ENCODE data around the gene GDAP1L1. TPM values are rescaled to one million over a fixed set of nuclear protein-coding genes. Genes with fewer than 3 reads are reported as not detected.
A peak's percentile ranks its signal among the peaks of the same experiment; 100 is the strongest.

The GDAP1L1 gene
- total RNA-seq, 2 donors from 2014 or later = 1.2 TPM; not detected in 1

DNA sequence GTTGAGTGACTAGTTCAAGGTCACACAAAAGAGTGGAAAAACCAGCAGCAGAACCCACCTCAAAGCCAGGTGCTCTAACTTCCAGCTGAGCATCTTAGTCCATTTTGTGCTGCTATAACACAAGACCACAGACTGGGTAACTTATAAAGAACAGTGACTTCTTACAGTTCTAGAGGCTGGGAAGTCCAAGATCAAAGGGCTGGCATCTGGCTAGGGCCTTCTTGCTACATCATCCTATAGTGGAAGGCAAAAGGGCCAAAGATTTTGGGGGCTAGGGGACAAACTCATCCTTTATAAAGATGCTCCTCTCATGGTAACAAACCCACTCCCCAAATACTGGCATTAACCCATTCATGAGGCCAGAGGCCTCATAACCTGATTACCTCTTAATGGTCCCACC is 54.2 kb downstream of the GDAP1L1 start:
- H3K4me1 ChIP-seq = peaks cover 0 to 33% of the 10 kb centered on the region in 2 donors
- TF ChIP-seq, protein P1, sequence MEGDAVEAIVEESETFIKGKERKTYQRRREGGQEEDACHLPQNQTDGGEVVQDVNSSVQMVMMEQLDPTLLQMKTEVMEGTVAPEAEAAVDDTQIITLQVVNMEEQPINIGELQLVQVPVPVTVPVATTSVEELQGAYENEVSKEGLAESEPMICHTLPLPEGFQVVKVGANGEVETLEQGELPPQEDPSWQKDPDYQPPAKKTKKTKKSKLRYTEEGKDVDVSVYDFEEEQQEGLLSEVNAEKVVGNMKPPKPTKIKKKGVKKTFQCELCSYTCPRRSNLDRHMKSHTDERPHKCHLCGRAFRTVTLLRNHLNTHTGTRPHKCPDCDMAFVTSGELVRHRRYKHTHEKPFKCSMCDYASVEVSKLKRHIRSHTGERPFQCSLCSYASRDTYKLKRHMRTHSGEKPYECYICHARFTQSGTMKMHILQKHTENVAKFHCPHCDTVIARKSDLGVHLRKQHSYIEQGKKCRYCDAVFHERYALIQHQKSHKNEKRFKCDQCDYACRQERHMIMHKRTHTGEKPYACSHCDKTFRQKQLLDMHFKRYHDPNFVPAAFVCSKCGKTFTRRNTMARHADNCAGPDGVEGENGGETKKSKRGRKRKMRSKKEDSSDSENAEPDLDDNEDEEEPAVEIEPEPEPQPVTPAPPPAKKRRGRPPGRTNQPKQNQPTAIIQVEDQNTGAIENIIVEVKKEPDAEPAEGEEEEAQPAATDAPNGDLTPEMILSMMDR (IDR thresholded peaks at IDR 0.05) = no peak
- DNase-seq (ENCODE audit: low spot score) = no peak
- H3K4me3 ChIP-seq = no peak overlapping the region
- peak overlapping the region in 1 of 2 donors; percentile 58 for H3K27ac ChIP-seq
- H3K9me3 ChIP-seq = no peaks in the 10 kb centered on the region
- H3K36me3 ChIP-seq = no peaks in the 10 kb centered on the region
- no peaks in the 10 kb centered on the region for H3K27me3 ChIP-seq

DNA sequence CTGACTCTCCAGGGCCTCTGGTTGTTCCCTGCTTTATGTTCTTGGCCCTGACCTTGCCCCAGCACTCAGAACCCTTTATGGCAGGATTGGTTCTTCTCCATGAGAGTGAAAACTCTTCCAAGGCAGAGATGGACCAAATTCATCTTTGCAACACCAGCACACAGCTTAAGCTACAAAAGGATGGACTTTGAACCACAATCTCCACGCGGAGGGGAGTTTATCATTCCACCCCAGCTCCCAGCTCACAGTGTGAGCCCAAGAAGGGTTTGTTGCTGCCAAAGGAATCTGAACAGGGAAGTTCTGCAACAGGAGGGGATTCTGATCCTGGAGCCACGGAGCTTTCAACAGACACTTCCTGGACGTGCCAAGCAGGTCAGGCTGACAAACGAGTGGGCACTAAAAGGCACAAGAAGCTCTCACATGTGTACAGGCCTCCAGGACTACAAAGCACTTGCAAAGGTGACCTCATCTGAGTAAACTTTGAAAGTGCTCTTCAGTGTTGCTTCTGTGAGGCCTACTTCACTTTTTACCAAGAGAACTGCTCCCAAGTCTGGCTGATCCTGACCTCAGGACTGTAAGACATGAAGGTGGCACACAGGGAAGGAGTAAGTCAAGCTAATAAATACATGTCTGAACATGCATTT is 55.0 kb downstream of the GDAP1L1 start:
- Histone ChIP-seq H3K9me3 (no peaks in the 10 kb centered on the region), H3K4me3 (no peak overlapping the region), H3K27ac (peak overlapping the region; percentile 51 to 58), H3K27me3 (no peaks in the 10 kb centered on the region), H3K4me1 (peaks cover 0 to 41% of the 10 kb centered on the region in 2 donors), H3K36me3 (peaks cover 6% of the 10 kb centered on the region)
- no peak for DNase-seq (ENCODE audit: low spot score)
- TF ChIP-seq, protein P1 (IDR thresholded peaks at IDR 0.05) = no peak

DNA sequence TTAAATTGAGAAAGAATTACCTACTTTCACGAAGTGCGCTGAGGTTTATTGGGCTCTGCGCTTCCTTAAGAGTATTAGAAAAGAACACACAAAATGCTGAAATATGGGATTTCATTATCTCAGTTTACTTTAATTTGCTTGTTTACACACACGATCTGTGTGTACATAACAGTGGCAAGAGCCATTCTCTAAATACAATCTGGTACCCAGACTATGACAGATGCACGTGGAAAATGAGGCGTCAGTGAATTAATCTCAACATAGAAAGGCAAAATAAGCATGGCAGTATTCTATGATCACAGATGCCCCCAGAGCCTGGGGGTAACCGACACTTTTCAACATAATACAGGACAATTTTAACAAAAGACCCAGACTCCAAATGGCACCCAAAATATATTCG is 55.6 kb downstream of the GDAP1L1 start:
- Histone ChIP-seq H3K9me3 (no peaks in the 10 kb centered on the region), H3K4me1 (peaks cover 0 to 41% of the 10 kb centered on the region in 2 donors), H3K27ac (peak overlapping the region; percentile 51 to 58), H3K36me3 (peaks cover 6% of the 10 kb centered on the region), H3K27me3 (no peaks in the 10 kb centered on the region), H3K4me3 (no peak overlapping the region)
- TF ChIP-seq, protein P1 (IDR thresholded peaks at IDR 0.05) = no peak
- DNase-seq (ENCODE audit: low spot score) = no peak

DNA sequence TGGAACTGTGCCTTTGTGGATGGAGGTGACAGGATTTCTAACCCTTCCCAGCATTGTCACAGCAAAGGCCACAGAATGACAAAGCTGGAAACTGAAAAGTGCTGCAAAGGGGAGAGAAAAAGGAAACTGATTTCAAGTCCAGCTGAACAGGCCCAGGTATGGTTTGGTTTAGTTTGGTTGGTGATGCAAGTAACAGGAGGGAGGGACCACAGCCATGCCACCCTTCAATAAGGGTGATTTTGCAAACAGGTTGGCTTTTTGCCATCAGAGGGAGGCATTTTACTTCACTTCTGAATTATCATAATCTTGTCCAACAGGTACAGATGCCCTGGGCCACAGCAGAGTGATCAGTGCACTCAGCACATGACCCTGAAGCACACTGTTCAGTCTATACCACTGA is 57.3 kb downstream of the GDAP1L1 start:
- peaks cover 6% of the 10 kb centered on the region for H3K36me3 ChIP-seq
- no peak for DNase-seq (ENCODE audit: low spot score)
- no peaks in the 10 kb centered on the region for H3K27me3 ChIP-seq
- TF ChIP-seq, protein P1 (IDR thresholded peaks at IDR 0.05) = no peak
- no peak overlapping the region for H3K4me3 ChIP-seq
- H3K4me1 ChIP-seq = peaks cover 0 to 56% of the 10 kb centered on the region in 2 donors
- H3K9me3 ChIP-seq = no peaks in the 10 kb centered on the region
- peak overlapping the region; percentile 62 to 88 for H3K27ac ChIP-seq

DNA sequence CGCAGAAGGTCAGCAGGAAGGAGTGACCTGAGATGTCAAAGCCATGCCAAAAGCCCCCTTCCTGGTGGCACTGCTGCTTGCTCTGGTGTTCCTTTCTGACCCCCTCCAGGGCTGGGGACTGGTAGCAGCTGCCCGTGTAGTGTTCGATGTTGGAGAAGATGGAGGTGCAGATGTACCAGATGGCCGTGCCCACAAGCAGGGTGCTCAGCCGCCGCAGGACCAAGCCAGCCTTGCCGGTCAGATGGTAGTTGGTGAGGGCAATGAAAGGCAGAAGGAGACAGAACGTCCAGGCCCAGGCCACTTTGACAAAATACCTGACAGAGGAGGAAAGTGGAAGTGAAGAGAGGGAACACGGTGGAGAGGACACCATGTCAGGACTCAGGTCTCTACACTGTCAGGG is 59.8 kb downstream of the GDAP1L1 start:
- Histone ChIP-seq H3K9me3 (no peaks in the 10 kb centered on the region), H3K27me3 (no peaks in the 10 kb centered on the region), H3K36me3 (peaks cover 6% of the 10 kb centered on the region), H3K27ac (peak overlapping the region; percentile 62 to 88), H3K4me1 (peaks cover 0 to 61% of the 10 kb centered on the region in 2 donors), H3K4me3 (no peak overlapping the region)
- no peak for DNase-seq (ENCODE audit: low spot score)
- TF ChIP-seq, protein P1 (IDR thresholded peaks at IDR 0.05) = no peak

Measured in right atrium auricular region (tissue), 2 donors.